ENCODE measurements around the gene CNTN5.

Gene CNTN5

GRCh38 chr11:99376463-99376862 lies 355.7 kb downstream of the CNTN5 start (continued):
- TF ChIP-seq ZBTB44 (tag by site-specific recombination; IDR thresholded peaks at IDR 0.05): no peak
- no peak for TF ChIP-seq ZNF561 (tag by site-specific recombination; IDR thresholded peaks at IDR 0.05; ENCODE audit: borderline replicate concordance)
- TF ChIP-seq ZFP37 (tag by site-specific recombination; IDR thresholded peaks at IDR 0.05): no peak
- TF ChIP-seq ZNF747 (tag by site-specific recombination; IDR thresholded peaks at IDR 0.05): no peak

- H3K4me3 ChIP-seq (ENCODE audit: low read depth, low read length): no peak overlapping the region
- H3K36me3 ChIP-seq (ENCODE audit: control insufficient read depth in 2 of 2, insufficient read depth in 1 of 2, low read length in 2 of 2): no peaks in the 10 kb centered on the region
- CTCF ChIA-PET: no interaction called here
- no peak overlapping the region for H3K27ac ChIP-seq (ENCODE audit: extremely low read depth, low read depth, low read length)
- POLR2A ChIA-PET: no interaction called here
- H3K4me1 ChIP-seq (ENCODE audit: control insufficient read depth, insufficient read depth, low read length): no peaks in the 10 kb centered on the region
- no peaks in the 10 kb centered on the region for H3K9me3 ChIP-seq (ENCODE audit: control insufficient read depth, insufficient read depth, low read depth, low read length)
- TF ChIP-seq ZSCAN4 (tag by site-specific recombination; IDR thresholded peaks at IDR 0.05) (no peak), ZNF211 (tag by site-specific recombination; IDR thresholded peaks at IDR 0.05; ENCODE audit: low read depth) (no peak), ZNF302 (tag by site-specific recombination; IDR thresholded peaks at IDR 0.05; ENCODE audit: low read depth) (no peak), ZNF138 (tag by site-specific recombination; IDR thresholded peaks at IDR 0.05; ENCODE audit: borderline replicate concordance) (no peak), ZNF670 (tag by site-specific recombination; IDR thresholded peaks at IDR 0.05; ENCODE audit: low read depth) (no peak), ZBTB48 (tag by site-specific recombination; IDR thresholded peaks at IDR 0.05) (no peak), ZNF416 (tag by site-specific recombination; IDR thresholded peaks at IDR 0.05) (no peak), ZNF391 (tag by site-specific recombination; IDR thresholded peaks at IDR 0.05; ENCODE audit: borderline replicate concordance, low read depth) (no peak), ZNF549 (tag by site-specific recombination; IDR thresholded peaks at IDR 0.05) (no peak)
These were observed 363.0 kb downstream of the CNTN5 start for GRCh38 chr11:99383648-99384245.

- H3K9me3 ChIP-seq (ENCODE audit: control insufficient read depth, insufficient read depth, low read depth, low read length): no peaks in the 10 kb centered on the region
- no peak for TF ChIP-seq ZNF624 (tag by site-specific recombination; IDR thresholded peaks at IDR 0.05)
- H3K4me1 ChIP-seq (ENCODE audit: control insufficient read depth, insufficient read depth, low read length): no peaks in the 10 kb centered on the region
- ChIA-PET POLR2A (no interaction called here), CTCF (interaction anchor here (0.6 kb wide), 1 partner anchor 77 kb away, joined by 3 read pairs; no protein-coding TSS in a partner anchor)
- no peak overlapping the region for H3K4me3 ChIP-seq (ENCODE audit: low read depth, low read length)
- H3K36me3 ChIP-seq (ENCODE audit: control insufficient read depth in 2 of 2, insufficient read depth in 1 of 2, low read length in 2 of 2): no peaks in the 10 kb centered on the region
- no peak overlapping the region for H3K27ac ChIP-seq (ENCODE audit: extremely low read depth, low read depth, low read length)
These were observed 370.5 kb downstream of the CNTN5 start for GRCh38 chr11:99391245-99391644.

GRCh38 chr11:99406345-99406744 lies 385.6 kb downstream of the CNTN5 start:
- no peaks in the 10 kb centered on the region for H3K36me3 ChIP-seq (ENCODE audit: control insufficient read depth in 2 of 2, insufficient read depth in 1 of 2, low read length in 2 of 2)
- H3K27ac ChIP-seq (ENCODE audit: extremely low read depth, low read depth, low read length): no peak overlapping the region
- POLR2A ChIA-PET: no interaction called here
- H3K9me3 ChIP-seq (ENCODE audit: control insufficient read depth, insufficient read depth, low read depth, low read length): no peaks in the 10 kb centered on the region
- H3K4me3 ChIP-seq (ENCODE audit: low read depth, low read length): no peak overlapping the region
- H3K4me1 ChIP-seq (ENCODE audit: control insufficient read depth, insufficient read depth, low read length): no peaks in the 10 kb centered on the region
- CTCF ChIA-PET: no interaction called here
- no peak for TF ChIP-seq OVOL3 (tag by site-specific recombination; IDR thresholded peaks at IDR 0.05)
- no peak for TF ChIP-seq MEIS1 (CRISPR knock-in tag; IDR thresholded peaks at IDR 0.05; ENCODE audit: borderline replicate concordance)
- TF ChIP-seq ZNF76 (tag by site-specific recombination; IDR thresholded peaks at IDR 0.05; ENCODE audit: borderline replicate concordance, low read depth): no peak
- no peak for TF ChIP-seq REPIN1 (tag by site-specific recombination; IDR thresholded peaks at IDR 0.05; ENCODE audit: low read depth)
- TF ChIP-seq ZNF146 (tag by site-specific recombination; IDR thresholded peaks at IDR 0.05): no peak
- no peak for TF ChIP-seq PRDM4 (tag by site-specific recombination; IDR thresholded peaks at IDR 0.05)
- no peak for TF ChIP-seq ZNF416 (tag by site-specific recombination; IDR thresholded peaks at IDR 0.05)
- TF ChIP-seq ZSCAN30 (tag by site-specific recombination; IDR thresholded peaks at IDR 0.05): no peak
- no peak for TF ChIP-seq ZBTB8A (tag by site-specific recombination; IDR thresholded peaks at IDR 0.05)
- TF ChIP-seq ATF2 (tag by site-specific recombination; IDR thresholded peaks at IDR 0.05; ENCODE audit: low read depth): no peak
- TF ChIP-seq ZNF664 (tag by site-specific recombination; IDR thresholded peaks at IDR 0.05): no peak
- no peak for TF ChIP-seq ZNF792 (tag by site-specific recombination; IDR thresholded peaks at IDR 0.05)

Data from HEK293 (cell line).